HepG2 (cell line): ENCODE measurements around the gene CCDC57. TPM values are rescaled to one million over a fixed set of nuclear protein-coding genes. Genes with fewer than 3 reads are reported as not detected.
A peak's percentile ranks its signal among the peaks of the same experiment; 100 is the strongest.

Experiments
- ATF7-NPFF ChIP-seq: sonication (generic); formaldehyde crosslinking; IDR thresholded peaks from 2 replicates; pipeline ENCODE4 v1.8.1; 2023; ENCODE audit warnings: mild to moderate bottlenecking, low read depth, missing genetic modification reagents, moderate library complexity
- KLF15 ChIP-seq: sonication (generic); formaldehyde crosslinking; IDR thresholded peaks from 2 replicates; pipeline ENCODE4 v1.8.1; 2023; ENCODE audit warnings: borderline replicate concordance, mild to moderate bottlenecking, inconsistent platforms, missing genetic modification reagents, mixed read lengths
- MIER2 ChIP-seq: IDR thresholded peaks from 2 replicates; pipeline ENCODE4 v1.6.1; 2016; ENCODE audit warnings: missing biosample characterization, missing genetic modification reagents
- NCOA5 ChIP-seq: sonication (generic); formaldehyde crosslinking; IDR thresholded peaks from 2 replicates; pipeline ENCODE4 v1.4.0; 2020; ENCODE audit warnings: missing genetic modification reagents
- PAWR ChIP-seq: sonication (generic); formaldehyde crosslinking; IDR thresholded peaks from 2 replicates; pipeline ENCODE4 v1.4.0; 2020; ENCODE audit warnings: missing genetic modification reagents, mild to moderate bottlenecking, borderline replicate concordance
- PAX8 ChIP-seq: sonication (generic); formaldehyde crosslinking; IDR thresholded peaks from 2 replicates; pipeline ENCODE4 v1.8.0; 2022; ENCODE audit warnings: mild to moderate bottlenecking, missing genetic modification reagents, borderline replicate concordance
- PITX1 ChIP-seq: sonication (generic); formaldehyde crosslinking; IDR thresholded peaks from 2 replicates; pipeline ENCODE4 v1.5.1; 2020; ENCODE audit warnings: mild to moderate bottlenecking, missing genetic modification reagents
- SP140L ChIP-seq: sonication (generic); formaldehyde crosslinking; IDR thresholded peaks from 2 replicates; pipeline ENCODE4 v1.4.0; 2020; ENCODE audit warnings: missing genetic modification reagents, borderline replicate concordance
- TCF12 ChIP-seq, 2 experiments: fragments of 450-650 bp in 1 of 2; sonication (generic) in 1 of 2; formaldehyde crosslinking in 1 of 2; IDR thresholded peaks; 2 replicates each; pipeline versions ENCODE4 v1.6.1 to v1.8.0; 2017 to 2022; ENCODE audit warnings: antibody characterized with exemption in 1 of 2, mild to moderate bottlenecking in 1 of 2, missing genetic modification reagents in 1 of 2, moderate library complexity in 1 of 2
- THAP11 ChIP-seq: IDR thresholded peaks from 2 replicates; pipeline ENCODE4 v1.6.1; 2016; ENCODE audit warnings: missing biosample characterization, missing genetic modification reagents
- TP53 ChIP-seq: sonication (generic); formaldehyde crosslinking; conservative IDR thresholded peaks from 2 replicates; pipeline ENCODE4 v1.4.0; 2020; ENCODE audit warnings: missing genetic modification reagents
- ZNF136 ChIP-seq: sonication (generic); formaldehyde crosslinking; IDR thresholded peaks from 2 replicates; pipeline ENCODE4 v1.8.1; 2022; ENCODE audit warnings: low read depth, mild to moderate bottlenecking, moderate library complexity, missing genetic modification reagents
- ZNF430 ChIP-seq: sonication (generic); formaldehyde crosslinking; IDR thresholded peaks from 2 replicates; pipeline ENCODE4 v1.9.0; 2021; ENCODE audit warnings: mild to moderate bottlenecking, missing genetic modification reagents
- ZNF589 ChIP-seq: sonication (generic); formaldehyde crosslinking; conservative IDR thresholded peaks from 2 replicates; pipeline ENCODE4 v1.8.0; 2022; ENCODE audit warnings: mild to moderate bottlenecking, moderate library complexity, missing genetic modification reagents
- polyA plus RNA-seq, 8 experiments: library from polyadenylated mRNA; depleted of rRNA in 3 of 8; stranded (reverse) in 7 of 8; unstranded in 1 of 8; fragments of >200 nt; fragmentation: Illumina TruSeq in 4 of 8; extraction: Trizol in 4 of 8; gene quantifications; 2 replicates each; pipeline versions ENCODE4 v1.2.1 to v1.2.3, GENCODE V29; 2011 to 2016; ENCODE audit warnings: low read depth in 4 of 8, missing spikeins in 1 of 8, mixed read lengths in 1 of 8; ENCODE audit not compliant: insufficient read depth in 1 of 8
- total RNA-seq, 5 experiments: library from RNA; depleted of rRNA; stranded (reverse); fragments of >200 nt; fragmentation: Illumina TruSeq; extraction: Trizol; gene quantifications; 2 replicates each; pipeline ENCODE4 v1.2.3, GENCODE V29; 2016; ENCODE audit warnings: low read depth in 1 of 5
- TF ChIP-seq, protein P1 (sequence below): IDR thresholded peaks from 2 replicates; pipeline ENCODE4 v1.6.1; 2018; ENCODE audit warnings: missing genetic modification reagents, mild to moderate bottlenecking, missing compliant biosample characterization
- TF ChIP-seq, protein P2 (sequence below): sonication (generic); formaldehyde crosslinking; IDR thresholded peaks from 2 replicates; pipeline ENCODE4 v1.8.0; 2023; ENCODE audit warnings: mild to moderate bottlenecking, missing genetic modification reagents
- TF ChIP-seq, protein P3 (sequence below): IDR thresholded peaks from 2 replicates; pipeline ENCODE4 v1.6.1; 2012; ENCODE audit warnings: low read depth, low read length, improper control_type of control experiment
- TF ChIP-seq, protein P4 (sequence below): sonication (generic); formaldehyde crosslinking; IDR thresholded peaks from 2 replicates; pipeline ENCODE4 v1.8.0; 2022; ENCODE audit warnings: mild to moderate bottlenecking, missing genetic modification reagents, moderate library complexity
- TF ChIP-seq, protein P5 (sequence below): sonication (generic); formaldehyde crosslinking; IDR thresholded peaks from 2 replicates; pipeline ENCODE4 v1.5.0; 2020; ENCODE audit warnings: missing genetic modification reagents, mild to moderate bottlenecking, borderline replicate concordance
- TF ChIP-seq, protein P6 (sequence below): sonication (generic); formaldehyde crosslinking; IDR thresholded peaks from 2 replicates; pipeline ENCODE4 v1.9.0; 2022; ENCODE audit warnings: missing genetic modification reagents, mild to moderate bottlenecking, borderline replicate concordance

The CCDC57 gene
- total and polyA plus RNA-seq, 2 of the 13 experiments (the other 11 are each of a cell fraction or from before 2014, with no cell fraction given) = 59.3 to 59.9 TPM

DNA sequence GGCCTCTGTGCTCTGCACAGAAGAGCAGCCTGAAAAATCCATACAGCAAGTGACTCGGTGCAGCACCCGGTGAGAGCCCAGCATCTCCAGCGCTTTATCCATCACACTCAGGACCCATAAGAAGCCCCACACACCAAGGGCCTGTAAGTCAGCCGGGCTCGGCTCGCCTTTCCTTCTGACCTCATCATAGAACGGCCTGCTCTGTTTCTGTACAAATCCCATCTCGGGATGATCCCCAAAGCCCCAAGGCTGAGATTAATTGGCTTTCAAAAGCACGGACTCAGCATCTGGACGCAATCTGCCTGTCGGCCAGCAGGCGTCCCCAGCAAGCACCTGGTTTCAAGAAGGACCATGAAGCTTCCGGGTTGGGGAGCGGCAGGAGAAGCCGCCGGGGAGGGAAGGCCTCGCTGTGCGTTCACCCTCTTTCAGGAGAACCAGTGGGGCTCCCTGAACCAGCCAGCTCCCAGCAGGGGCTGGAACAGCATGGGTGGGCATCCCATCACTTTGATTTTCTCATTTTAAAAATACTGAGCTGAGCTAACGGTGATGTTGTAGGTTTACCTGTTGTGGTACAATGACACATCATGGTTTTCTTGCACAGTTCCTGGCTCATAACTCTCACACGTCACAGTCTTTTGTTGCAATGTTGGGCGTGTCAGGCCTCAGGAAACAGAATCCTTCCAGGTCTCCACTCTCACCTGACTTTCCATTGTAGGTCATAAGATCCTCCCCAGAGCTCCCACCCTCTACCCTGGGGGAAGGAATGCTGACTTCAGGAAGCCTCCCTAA lies 6.7 kb downstream of the CCDC57 start (continued):
- TF ChIP-seq, protein P1, sequence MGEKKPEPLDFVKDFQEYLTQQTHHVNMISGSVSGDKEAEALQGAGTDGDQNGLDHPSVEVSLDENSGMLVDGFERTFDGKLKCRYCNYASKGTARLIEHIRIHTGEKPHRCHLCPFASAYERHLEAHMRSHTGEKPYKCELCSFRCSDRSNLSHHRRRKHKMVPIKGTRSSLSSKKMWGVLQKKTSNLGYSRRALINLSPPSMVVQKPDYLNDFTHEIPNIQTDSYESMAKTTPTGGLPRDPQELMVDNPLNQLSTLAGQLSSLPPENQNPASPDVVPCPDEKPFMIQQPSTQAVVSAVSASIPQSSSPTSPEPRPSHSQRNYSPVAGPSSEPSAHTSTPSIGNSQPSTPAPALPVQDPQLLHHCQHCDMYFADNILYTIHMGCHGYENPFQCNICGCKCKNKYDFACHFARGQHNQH (CRISPR knock-in tag) = peak; percentile 87
- peak; percentile 68; the same call in 1 of the 2 replicates for TF ChIP-seq MIER2 (CRISPR knock-in tag)
- TF ChIP-seq ATF7-NPFF (CRISPR knock-in tag) = no peak
- TF ChIP-seq PAWR (CRISPR knock-in tag) = no peak
- TF ChIP-seq PITX1 = peak; percentile 41; the same call in 1 of the 2 replicates
- TF ChIP-seq PAX8 (CRISPR knock-in tag) = no peak
- no peak for TF ChIP-seq NCOA5 (CRISPR knock-in tag)
- TF ChIP-seq, protein P2, sequence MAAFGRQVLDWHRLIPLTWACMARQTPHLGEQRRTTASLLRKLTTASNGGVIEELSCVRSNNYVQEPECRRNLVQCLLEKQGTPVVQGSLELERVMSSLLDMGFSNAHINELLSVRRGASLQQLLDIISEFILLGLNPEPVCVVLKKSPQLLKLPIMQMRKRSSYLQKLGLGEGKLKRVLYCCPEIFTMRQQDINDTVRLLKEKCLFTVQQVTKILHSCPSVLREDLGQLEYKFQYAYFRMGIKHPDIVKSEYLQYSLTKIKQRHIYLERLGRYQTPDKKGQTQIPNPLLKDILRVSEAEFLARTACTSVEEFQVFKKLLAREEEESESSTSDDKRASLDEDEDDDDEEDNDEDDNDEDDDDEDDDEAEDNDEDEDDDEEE (CRISPR knock-in tag) = no peak
- TF ChIP-seq ZNF136 (CRISPR knock-in tag) = 0 out of 2 replicates have a peak, but pooled peaks have one; percentile 39
- TF ChIP-seq ZNF430 (CRISPR knock-in tag) = peak; percentile 53; the same call in 1 of the 2 replicates
- TF ChIP-seq, protein P3, sequence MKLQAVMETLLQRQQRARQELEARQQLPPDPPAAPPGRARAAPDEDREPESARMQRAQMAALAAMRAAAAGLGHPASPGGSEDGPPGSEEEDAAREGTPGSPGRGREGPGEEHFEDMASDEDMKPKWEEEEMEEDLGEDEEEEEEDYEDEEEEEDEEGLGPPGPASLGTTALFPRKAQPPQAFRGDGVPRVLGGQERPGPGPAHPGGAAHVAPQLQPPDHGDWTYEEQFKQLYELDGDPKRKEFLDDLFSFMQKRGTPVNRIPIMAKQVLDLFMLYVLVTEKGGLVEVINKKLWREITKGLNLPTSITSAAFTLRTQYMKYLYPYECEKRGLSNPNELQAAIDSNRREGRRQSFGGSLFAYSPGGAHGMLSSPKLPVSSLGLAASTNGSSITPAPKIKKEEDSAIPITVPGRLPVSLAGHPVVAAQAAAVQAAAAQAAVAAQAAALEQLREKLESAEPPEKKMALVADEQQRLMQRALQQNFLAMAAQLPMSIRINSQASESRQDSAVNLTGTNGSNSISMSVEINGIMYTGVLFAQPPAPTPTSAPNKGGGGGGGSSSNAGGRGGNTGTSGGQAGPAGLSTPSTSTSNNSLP = 0 out of 2 replicates have a peak, but pooled peaks have one; percentile 42
- TF ChIP-seq TCF12 (IDR thresholded peaks at IDR 0.05) = no peak
- 0 out of 2 replicates have a peak, but pooled peaks have one; percentile 35 for TF ChIP-seq TCF12 (CRISPR knock-in tag; IDR thresholded peaks at IDR 0.05)
- TF ChIP-seq, protein P4, sequence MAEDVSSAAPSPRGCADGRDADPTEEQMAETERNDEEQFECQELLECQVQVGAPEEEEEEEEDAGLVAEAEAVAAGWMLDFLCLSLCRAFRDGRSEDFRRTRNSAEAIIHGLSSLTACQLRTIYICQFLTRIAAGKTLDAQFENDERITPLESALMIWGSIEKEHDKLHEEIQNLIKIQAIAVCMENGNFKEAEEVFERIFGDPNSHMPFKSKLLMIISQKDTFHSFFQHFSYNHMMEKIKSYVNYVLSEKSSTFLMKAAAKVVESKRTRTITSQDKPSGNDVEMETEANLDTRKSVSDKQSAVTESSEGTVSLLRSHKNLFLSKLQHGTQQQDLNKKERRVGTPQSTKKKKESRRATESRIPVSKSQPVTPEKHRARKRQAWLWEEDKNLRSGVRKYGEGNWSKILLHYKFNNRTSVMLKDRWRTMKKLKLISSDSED = no peak
- TF ChIP-seq, protein P5, sequence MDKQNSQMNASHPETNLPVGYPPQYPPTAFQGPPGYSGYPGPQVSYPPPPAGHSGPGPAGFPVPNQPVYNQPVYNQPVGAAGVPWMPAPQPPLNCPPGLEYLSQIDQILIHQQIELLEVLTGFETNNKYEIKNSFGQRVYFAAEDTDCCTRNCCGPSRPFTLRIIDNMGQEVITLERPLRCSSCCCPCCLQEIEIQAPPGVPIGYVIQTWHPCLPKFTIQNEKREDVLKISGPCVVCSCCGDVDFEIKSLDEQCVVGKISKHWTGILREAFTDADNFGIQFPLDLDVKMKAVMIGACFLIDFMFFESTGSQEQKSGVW (CRISPR knock-in tag) = no peak
- TF ChIP-seq, protein P6, sequence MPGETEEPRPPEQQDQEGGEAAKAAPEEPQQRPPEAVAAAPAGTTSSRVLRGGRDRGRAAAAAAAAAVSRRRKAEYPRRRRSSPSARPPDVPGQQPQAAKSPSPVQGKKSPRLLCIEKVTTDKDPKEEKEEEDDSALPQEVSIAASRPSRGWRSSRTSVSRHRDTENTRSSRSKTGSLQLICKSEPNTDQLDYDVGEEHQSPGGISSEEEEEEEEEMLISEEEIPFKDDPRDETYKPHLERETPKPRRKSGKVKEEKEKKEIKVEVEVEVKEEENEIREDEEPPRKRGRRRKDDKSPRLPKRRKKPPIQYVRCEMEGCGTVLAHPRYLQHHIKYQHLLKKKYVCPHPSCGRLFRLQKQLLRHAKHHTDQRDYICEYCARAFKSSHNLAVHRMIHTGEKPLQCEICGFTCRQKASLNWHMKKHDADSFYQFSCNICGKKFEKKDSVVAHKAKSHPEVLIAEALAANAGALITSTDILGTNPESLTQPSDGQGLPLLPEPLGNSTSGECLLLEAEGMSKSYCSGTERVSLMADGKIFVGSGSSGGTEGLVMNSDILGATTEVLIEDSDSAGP (CRISPR knock-in tag) = peak; percentile 63
- TF ChIP-seq TP53 (CRISPR knock-in tag) = peak; percentile 34; the same call in 1 of the 2 replicates
- no peak for TF ChIP-seq KLF15 (CRISPR knock-in tag)
- no peak for TF ChIP-seq ZNF589 (CRISPR knock-in tag)
- TF ChIP-seq THAP11 = peak; percentile 76
- TF ChIP-seq SP140L (CRISPR knock-in tag) = no peak; the same call in 1 of the 2 replicates
